HCT116 (cell line): ENCODE results near the gene VAMP7.
"Not testable (repeated sequence)": the region's sequence is repeated elsewhere in the genome, so short reads cannot be mapped to it uniquely, and the experiment has no call there.

Experiments
- CEBPB ChIP-seq: IDR thresholded peaks from 2 replicates; pipeline ENCODE4 v1.6.1; 2012; ENCODE audit warnings: low read depth
- CTCF ChIP-seq, 3 experiments: fragments of 200-600 bp in 1 of 3; sonication (generic) in 1 of 3; IDR thresholded peaks in 2 of 3; conservative IDR thresholded peaks in 1 of 3; 2 replicates each; pipeline ENCODE4 v1.5.1; 2012 to 2017; ENCODE audit warnings: low read depth in 2 of 3, low read length in 2 of 3, antibody characterized with exemption in 1 of 3, borderline replicate concordance in 1 of 3, control low read depth in 1 of 3, mild to moderate bottlenecking in 1 of 3, mixed read lengths in 1 of 3, mixed run types in 1 of 3, moderate library complexity in 1 of 3; ENCODE audit not compliant: insufficient read depth in 1 of 3
- EZH2 ChIP-seq: fragments of 200-600 bp; sonication (generic); IDR thresholded peaks from 2 replicates; pipeline ENCODE4 v1.6.1; 2017; ENCODE audit warnings: antibody characterized with exemption, mixed run types
- EZH2phosphoT487 ChIP-seq: fragments of 200-600 bp; IDR thresholded peaks from 2 replicates; pipeline ENCODE4 v1.6.1; 2018; ENCODE audit warnings: antibody characterized with exemption, borderline replicate concordance
- MAX ChIP-seq: IDR thresholded peaks from 2 replicates; pipeline ENCODE4 v1.6.1; 2012
- POLR2A ChIP-seq: IDR thresholded peaks from 2 replicates; pipeline ENCODE4 v1.7.0; 2011; ENCODE audit warnings: borderline replicate concordance; ENCODE audit not compliant: insufficient read depth, insufficient read length; ENCODE audit errors: extremely low read depth
- POLR2AphosphoS5 ChIP-seq: IDR thresholded peaks from 2 replicates; pipeline ENCODE4 v1.6.1; 2011; ENCODE audit warnings: mild to moderate bottlenecking, low read depth, low read length, moderate library complexity
- RAD21 ChIP-seq: IDR thresholded peaks from 2 replicates; pipeline ENCODE4 v1.6.1; 2012; ENCODE audit warnings: low read depth, mild to moderate bottlenecking
- SP1 ChIP-seq: IDR thresholded peaks from 2 replicates; pipeline ENCODE4 v1.6.1; 2012; ENCODE audit warnings: low read depth
- YY1 ChIP-seq: IDR thresholded peaks from 2 replicates; pipeline ENCODE4 v1.6.1; 2011; ENCODE audit warnings: low read length, low read depth, moderate library complexity, mild to moderate bottlenecking; ENCODE audit not compliant: insufficient replicate concordance; ENCODE audit errors: extremely low read depth
- ZBTB33 ChIP-seq: IDR thresholded peaks from 2 replicates; pipeline ENCODE4 v1.6.1; 2011; ENCODE audit warnings: mild to moderate bottlenecking, low read length, moderate library complexity; ENCODE audit not compliant: insufficient replicate concordance; ENCODE audit errors: extremely low read depth
- ZFX ChIP-seq: fragments of 450-650 bp; IDR thresholded peaks from 2 replicates; pipeline ENCODE4 v1.6.1; 2017
- ZNF274 ChIP-seq: fragments of 200-500 bp; sonication (Bioruptor generic); IDR thresholded peaks from 2 replicates; pipeline ENCODE4 v1.6.1; 2014; ENCODE audit warnings: mild to moderate bottlenecking, low read depth, low read length, inconsistent platforms

- not testable (repeated sequence) for TF ChIP-seq POLR2AphosphoS5; EZH2phosphoT487; MAX; RAD21; YY1; CEBPB; CTCF (IDR thresholded peaks at IDR 0.05 in 2 of 3, conservative IDR thresholded peaks at IDR 0.05 in 1 of 3; ENCODE audit: borderline replicate concordance in 1 of 3, insufficient read depth in 1 of 3, low read depth in 2 of 3, low read length in 2 of 3); POLR2A; ZNF274; ZBTB33; EZH2; ZFX; SP1
These were observed 49.9 kb downstream of the VAMP7 start for GRCh38 chrX:155930852-155931618.
